ENCODE data around the gene RFX1.

- TF ChIP-seq CTCF (IDR thresholded peaks at IDR 0.05) (no peak), ZFX (IDR thresholded peaks at IDR 0.05; ENCODE audit: borderline replicate concordance) (no peak)
Measured at GRCh38 chr19:13965926-13966683, 40.0 kb downstream of the RFX1 start.

Measured in 22Rv1 (cell line).